HG03460 (cell line): Measurements from ENCODE around the gene LDB2.

Experiments
- ATAC-seq: cut with Tn5 transposase; IDR thresholded peaks from one replicate; pipeline ENCODE4 v1.9.1; 2021; ENCODE audit not compliant: unreplicated experiment

Gene LDB2

DNA sequence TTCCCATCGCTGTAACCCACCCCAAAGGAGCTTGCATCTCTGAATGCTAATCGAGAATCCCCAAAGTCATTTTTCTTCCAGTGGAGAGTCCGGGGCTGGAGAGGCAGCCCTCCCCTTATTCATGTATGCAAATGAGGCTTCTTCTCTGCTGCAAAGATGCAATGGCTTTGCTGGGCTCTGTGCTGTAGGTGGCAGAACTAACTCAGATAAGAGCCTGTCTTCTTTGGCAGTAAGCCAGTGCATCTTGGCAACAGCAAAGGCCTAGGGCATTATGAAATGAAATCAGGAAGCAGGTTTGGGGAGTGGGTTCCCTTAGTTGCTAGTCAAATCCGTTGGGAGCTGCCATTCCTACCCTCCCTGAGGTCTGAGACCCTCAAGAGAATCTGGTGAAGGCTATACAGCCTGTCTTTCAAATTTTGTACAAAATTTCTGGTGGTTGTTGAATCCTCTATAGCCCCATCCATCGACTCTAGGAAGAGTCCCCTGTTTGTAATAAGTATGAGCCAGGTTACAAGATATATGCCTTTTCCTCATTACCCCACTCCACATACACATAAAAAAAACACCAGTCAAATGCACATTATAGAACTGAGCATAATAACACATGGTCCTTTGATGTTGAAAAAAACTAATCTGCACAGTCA is 381.5 kb downstream of the LDB2 start:
- no peak for ATAC-seq

- ATAC-seq = no peak
Observed at GRCh38 chr4:16513876-16514275, 384.6 kb downstream of the LDB2 start.

DNA sequence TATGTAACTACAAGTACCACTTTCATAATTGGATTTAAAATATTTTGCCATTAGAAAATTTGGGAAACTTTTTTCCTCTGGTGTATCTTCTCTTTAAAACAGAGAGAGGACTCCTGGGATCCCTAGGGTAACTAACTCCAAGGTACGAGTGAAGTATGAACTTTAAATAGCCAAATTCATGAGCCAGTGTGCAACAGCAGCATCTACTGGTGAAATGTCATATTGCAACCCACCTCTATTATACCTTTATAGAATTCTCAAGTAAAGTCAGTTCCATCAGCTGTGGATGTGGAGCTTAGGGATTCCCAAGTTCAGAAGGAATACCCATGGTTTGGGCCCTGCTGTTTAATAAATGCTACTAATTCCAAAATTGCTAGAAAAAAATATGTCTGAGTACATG is 389.5 kb downstream of the LDB2 start:
- ATAC-seq = no peak

- ATAC-seq = no peak
Observed at GRCh38 chr4:16505726-16506125, 392.7 kb downstream of the LDB2 start.

GRCh38 chr4:16505267-16505666 is 393.2 kb downstream of the LDB2 start:
- ATAC-seq = no peak

- no peak for ATAC-seq
Observed at GRCh38 chr4:16503421-16504100, 394.9 kb downstream of the LDB2 start.

GRCh38 chr4:16498978-16499377 is 399.5 kb downstream of the LDB2 start:
- ATAC-seq = no peak

DNA sequence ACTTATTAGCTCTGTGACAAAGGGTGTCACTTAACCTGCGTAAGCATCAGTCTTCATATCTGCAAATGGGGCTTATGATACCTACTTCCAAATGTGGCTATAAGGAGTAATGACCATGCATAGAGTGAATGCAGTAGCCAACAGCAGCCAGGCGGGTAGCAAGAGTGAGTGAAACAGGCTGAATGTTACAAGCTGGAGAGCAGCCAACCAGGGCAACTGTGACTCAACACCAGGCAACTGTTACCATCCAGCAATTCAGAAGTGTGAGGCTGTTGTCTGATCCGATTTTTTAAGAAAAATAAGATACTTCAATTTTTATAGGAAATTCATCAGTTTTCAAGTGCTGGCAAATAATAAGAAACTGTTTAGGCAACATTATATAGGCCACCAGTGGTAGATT is 401.9 kb downstream of the LDB2 start:
- no peak for ATAC-seq

DNA sequence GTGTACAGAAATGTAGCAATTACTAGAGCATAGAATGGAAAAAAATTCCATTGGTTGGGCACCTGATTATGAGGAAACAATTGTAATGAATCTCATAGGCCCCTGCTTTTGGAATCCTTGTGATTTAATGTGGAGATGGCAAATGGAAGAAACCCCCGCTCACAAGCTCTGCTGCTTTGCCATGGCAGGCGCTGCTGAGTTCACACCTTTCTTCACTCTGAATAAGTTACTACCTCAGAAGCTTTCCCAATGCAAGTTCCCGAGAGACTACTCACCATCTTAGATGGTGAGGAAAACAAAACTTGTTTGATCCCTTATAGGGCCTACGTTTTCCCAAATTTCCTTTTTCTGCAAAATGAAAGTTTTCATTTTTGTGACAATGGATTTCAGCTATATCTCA is 405.6 kb downstream of the LDB2 start:
- ATAC-seq = no peak

- ATAC-seq = no peak
Observed at GRCh38 chr4:16489226-16489625, 409.2 kb downstream of the LDB2 start.

DNA sequence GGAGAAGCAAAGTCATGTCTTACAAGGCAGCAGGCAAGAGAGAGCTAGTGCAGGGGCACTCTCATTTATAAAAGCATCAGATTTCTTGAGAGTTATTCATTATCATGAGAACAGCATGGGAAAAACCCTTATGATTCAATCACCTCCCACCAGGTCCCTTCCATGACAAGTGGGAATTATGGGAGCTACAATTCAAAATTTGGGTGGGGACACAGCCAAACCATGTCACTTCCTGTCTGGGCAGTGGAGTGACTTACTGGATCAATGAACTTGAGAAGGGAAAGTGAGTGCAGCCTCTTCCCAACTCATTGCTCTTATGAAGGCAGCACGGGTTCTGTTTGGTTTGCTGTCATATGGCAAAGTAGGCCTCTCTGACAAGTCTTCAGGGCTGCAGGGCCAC is 410.4 kb downstream of the LDB2 start:
- ATAC-seq = no peak

DNA sequence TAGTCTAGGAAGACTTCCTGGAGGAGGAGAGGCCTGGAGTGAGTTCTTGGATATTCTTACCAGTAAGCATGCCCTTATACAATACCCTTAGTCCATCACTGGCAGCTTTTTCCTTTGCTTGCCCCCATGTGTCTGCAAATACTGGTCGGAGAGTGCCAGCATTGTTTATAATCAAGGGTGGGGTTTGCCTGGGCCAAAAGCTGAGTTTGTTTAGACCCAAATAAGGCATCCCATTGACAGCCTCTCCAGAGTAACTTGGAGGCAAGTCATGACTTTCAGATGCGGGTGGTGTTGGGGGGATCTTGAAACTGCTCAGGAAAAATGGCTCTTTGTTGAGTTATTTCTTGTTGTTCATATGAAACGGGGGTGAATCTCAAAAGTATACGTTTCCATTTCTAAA is 413.7 kb downstream of the LDB2 start:
- ATAC-seq = no peak

DNA sequence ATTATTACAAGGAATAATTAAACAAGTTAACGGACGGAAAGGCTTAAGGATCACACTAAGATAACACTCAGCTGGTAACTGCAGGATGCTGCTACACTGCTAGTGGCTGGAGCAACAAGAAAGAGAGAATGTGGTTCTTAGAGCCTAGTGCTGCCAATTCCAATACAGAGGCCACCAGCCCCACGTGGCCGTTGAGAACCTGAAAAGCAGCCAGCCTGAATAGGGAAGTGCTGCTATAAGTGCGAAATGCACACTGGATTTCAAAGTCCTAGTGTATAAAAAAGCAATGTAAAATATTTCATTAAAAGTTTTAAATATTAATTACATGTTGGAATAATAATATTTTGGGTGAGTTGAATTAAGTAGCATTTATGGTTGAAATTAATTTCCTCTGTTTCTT is 414.9 kb downstream of the LDB2 start:
- no peak for ATAC-seq

GRCh38 chr4:16480011-16480410 is 418.4 kb downstream of the LDB2 start:
- ATAC-seq = no peak

DNA sequence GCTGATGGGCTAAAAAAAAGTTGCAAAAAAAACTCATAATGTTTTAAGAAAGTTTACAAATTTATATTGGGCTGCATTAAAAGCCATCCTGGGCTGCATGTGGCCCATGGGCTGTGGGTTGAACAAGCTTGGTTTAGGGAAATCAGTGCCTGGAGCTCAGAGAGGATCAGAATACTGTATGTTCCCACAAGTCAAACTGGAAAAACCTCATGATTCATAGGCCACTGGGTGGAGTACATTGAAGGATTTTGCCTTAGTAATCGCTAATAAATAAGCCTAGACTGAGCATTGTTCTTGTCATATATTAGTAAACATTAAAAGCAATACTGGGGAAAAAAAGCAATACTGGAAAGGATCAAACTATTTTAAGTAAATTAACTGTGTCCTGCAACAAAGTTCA is 425.9 kb downstream of the LDB2 start:
- ATAC-seq = no peak

DNA sequence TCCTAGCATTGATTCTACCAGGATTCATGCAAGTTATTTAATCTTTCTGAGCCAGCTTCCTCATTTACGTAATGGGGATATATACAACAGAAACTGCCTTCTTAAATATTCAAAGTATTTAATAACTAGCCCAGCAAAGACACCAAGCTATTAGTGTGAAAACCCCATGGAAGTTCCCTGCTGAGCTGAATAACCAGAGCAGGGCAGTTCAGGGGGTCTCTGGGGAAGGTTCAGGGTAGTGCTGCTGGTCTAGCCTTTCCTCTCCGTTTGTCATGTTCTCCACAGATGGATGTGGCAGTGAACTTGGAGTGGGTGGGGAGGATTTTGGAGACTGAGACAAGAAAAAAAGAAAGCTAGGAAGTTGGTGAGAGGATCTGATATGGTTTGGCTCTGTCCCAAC is 431.4 kb downstream of the LDB2 start:
- no peak for ATAC-seq

DNA sequence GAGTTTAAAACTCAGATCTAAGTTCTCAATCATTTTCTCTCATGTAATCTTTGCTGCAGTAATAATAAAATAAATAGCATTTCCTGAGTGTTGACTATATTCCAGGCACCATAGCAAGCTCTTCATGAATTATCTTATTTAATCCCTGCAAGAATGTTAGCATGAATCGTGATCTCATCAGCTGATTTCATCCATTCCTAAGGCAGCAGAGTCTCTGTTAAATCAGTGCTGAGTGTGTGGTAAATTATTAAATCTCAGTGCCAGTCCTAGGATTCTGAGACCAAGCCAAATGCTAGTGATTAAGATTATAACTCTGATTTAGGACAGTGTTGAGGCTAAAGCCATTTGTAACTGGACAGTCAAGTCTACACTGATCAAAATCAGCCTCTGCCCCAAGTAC is 431.9 kb downstream of the LDB2 start:
- no peak for ATAC-seq

DNA sequence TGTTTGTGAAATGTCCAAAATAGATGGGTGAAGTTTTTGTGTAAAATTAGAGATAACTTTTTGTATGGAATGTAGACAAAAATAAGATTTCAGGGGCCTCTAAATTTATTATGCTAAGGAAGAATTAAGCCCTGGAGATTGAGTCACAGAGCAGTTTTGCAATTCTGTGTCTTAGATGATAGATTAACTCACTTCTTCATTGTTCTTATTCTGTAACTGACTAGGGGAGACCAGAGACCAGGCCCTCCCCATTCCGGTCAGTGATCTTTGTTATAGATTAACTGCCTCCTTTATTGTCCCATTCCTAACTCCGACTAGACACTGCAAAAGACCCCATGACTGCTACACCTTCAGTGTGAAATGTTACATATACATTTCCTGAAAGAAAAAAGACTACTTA is 433.8 kb downstream of the LDB2 start:
- ATAC-seq = no peak

DNA sequence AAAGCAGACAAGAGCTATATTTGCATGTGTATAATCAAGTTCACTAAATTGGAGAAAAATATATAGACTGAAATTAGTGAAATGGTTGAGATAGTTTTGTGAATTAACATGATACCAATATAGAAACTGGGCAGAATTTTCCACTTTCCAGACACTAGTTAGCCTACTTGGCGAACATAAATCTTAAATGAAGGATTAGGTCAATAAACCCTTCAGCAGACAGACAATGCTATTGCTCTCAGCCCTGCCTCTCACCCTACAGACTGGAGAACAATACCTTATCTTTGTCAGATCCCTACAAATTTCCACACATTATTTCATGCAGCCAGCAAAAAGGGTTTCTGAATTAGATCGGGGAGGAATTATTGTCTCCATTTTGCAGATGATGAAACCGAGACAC is 435.8 kb downstream of the LDB2 start:
- ATAC-seq = no peak

GRCh38 chr4:16461362-16461761 is 437.1 kb downstream of the LDB2 start:
- ATAC-seq = no peak

DNA sequence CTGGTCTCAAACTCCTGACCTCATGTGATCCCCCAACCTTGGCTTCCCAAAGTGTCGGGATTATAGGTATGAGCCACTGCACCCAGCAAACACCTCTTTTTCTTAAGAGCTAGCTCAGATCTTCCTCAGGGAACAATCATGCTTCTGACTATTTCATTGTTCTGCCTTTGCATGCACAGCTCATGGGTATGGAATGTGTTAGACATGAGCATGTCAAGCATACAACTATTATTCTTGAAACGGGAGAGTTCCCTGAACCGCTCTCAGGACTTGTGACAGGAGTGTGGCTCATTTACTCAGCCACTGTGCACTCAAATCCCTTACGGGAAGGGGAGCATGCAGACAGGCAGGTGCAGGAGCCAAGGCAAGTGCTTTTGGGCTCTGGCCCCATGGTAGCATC is 440.5 kb downstream of the LDB2 start:
- ATAC-seq = no peak
